Common myeloid progenitor, CD34-positive (primary cell): ENCODE data around the gene ERMAP. TPM values are rescaled to one million over a fixed set of nuclear protein-coding genes. Genes with fewer than 3 reads are reported as not detected.

Source experiments
- CTCF ChIA-PET: fragments of 350-600 bp; sonication (Branson Sonifier 250); formaldehyde crosslinking; loops from one replicate; lab custom pipeline; 2021; ENCODE audit warnings: antibody characterized with exemption; lab: Charles Lee
- POLR2A ChIA-PET: fragments of 350-600 bp; sonication (Branson Sonifier 250); formaldehyde crosslinking; loops from one replicate; lab custom pipeline; 2021; ENCODE audit warnings: antibody characterized with exemption; lab: Charles Lee
- DNase-seq, 3 donors: peaks; one replicate each; pipeline versions ENCODE4 v3.0.0 to v3.0.0-alpha.2; 2013
- H3K27ac ChIP-seq, 2 experiments: 1 replicate in 1 of 2; 2 replicates in 1 of 2; pipeline ENCODE4 v1.7.0; 2013; ENCODE audit warnings: inconsistent platforms in 2 of 2, low read length in 2 of 2, mild to moderate bottlenecking in 2 of 2, low read depth in 1 of 2, moderate library complexity in 1 of 2; ENCODE audit not compliant: severe bottlenecking in 2 of 2, insufficient read depth in 1 of 2, poor library complexity in 1 of 2
- H3K27me3 ChIP-seq, 5 experiments: replicated peaks in 2 of 5; 1 replicate in 3 of 5; 2 replicates in 2 of 5; pipeline versions ENCODE4 v1.6.1 to v1.7.0; 2013; ENCODE audit warnings: low read length in 4 of 5, mild to moderate bottlenecking in 2 of 5, moderate library complexity in 2 of 5, inconsistent platforms in 1 of 5; ENCODE audit not compliant: insufficient read depth in 5 of 5, control insufficient read depth in 4 of 5
- H3K36me3 ChIP-seq, 4 experiments: 1 replicate in 2 of 4; 2 replicates in 2 of 4; pipeline versions ENCODE4 v1.6.1 to v1.7.0; 2013; ENCODE audit warnings: low read length in 3 of 4, control low read depth in 1 of 4, mild to moderate bottlenecking in 1 of 4; ENCODE audit not compliant: control insufficient read depth in 4 of 4, insufficient read depth in 4 of 4
- H3K4me1 ChIP-seq, 4 experiments: 1 replicate in 3 of 4; 2 replicates in 1 of 4; pipeline versions ENCODE4 v1.6.1 to v1.7.1; 2013; ENCODE audit warnings: low read length in 3 of 4, mild to moderate bottlenecking in 3 of 4, control low read depth in 1 of 4, inconsistent platforms in 1 of 4, moderate library complexity in 1 of 4; ENCODE audit not compliant: control insufficient read depth in 4 of 4, insufficient read depth in 4 of 4; ENCODE audit errors: control extremely low read depth in 1 of 4
- H3K4me3 ChIP-seq, 7 experiments: 1 replicate in 4 of 7; 2 replicates in 3 of 7; pipeline versions ENCODE4 v1.5.1 to v1.7.0; 2013; ENCODE audit warnings: mild to moderate bottlenecking in 7 of 7, low read length in 6 of 7, moderate library complexity in 6 of 7, inconsistent platforms in 2 of 7, low read depth in 2 of 7, control low read depth in 1 of 7; ENCODE audit not compliant: insufficient read depth in 4 of 7, control insufficient read depth in 1 of 7; ENCODE audit errors: extremely low read depth in 1 of 7
- H3K9me3 ChIP-seq, 5 experiments: 1 replicate in 4 of 5; 2 replicates in 1 of 5; pipeline versions ENCODE4 v1.6.1 to v1.7.1; 2013; ENCODE audit warnings: low read length in 4 of 5, mild to moderate bottlenecking in 2 of 5, inconsistent platforms in 1 of 5, low read depth in 1 of 5, moderate library complexity in 1 of 5; ENCODE audit not compliant: control insufficient read depth in 4 of 5, insufficient read depth in 2 of 5; ENCODE audit errors: control extremely low read depth in 1 of 5
- WGBS: methylation state at CpG from one replicate; pipeline ENCODE4 v1.1.5; 2013; ENCODE audit not compliant: insufficient coverage; 5-methylcytosine and 5-hydroxymethylcytosine counted together
- polyA plus RNA-seq: library from polyadenylated mRNA; unstranded; fragments of 120-200 nt; gene quantifications from one replicate; pipeline ENCODE4 v1.2.1, GENCODE V29; 2013

Gene ERMAP, protein sequence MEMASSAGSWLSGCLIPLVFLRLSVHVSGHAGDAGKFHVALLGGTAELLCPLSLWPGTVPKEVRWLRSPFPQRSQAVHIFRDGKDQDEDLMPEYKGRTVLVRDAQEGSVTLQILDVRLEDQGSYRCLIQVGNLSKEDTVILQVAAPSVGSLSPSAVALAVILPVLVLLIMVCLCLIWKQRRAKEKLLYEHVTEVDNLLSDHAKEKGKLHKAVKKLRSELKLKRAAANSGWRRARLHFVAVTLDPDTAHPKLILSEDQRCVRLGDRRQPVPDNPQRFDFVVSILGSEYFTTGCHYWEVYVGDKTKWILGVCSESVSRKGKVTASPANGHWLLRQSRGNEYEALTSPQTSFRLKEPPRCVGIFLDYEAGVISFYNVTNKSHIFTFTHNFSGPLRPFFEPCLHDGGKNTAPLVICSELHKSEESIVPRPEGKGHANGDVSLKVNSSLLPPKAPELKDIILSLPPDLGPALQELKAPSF
- polyA plus RNA-seq: 21.0 TPM

DNA sequence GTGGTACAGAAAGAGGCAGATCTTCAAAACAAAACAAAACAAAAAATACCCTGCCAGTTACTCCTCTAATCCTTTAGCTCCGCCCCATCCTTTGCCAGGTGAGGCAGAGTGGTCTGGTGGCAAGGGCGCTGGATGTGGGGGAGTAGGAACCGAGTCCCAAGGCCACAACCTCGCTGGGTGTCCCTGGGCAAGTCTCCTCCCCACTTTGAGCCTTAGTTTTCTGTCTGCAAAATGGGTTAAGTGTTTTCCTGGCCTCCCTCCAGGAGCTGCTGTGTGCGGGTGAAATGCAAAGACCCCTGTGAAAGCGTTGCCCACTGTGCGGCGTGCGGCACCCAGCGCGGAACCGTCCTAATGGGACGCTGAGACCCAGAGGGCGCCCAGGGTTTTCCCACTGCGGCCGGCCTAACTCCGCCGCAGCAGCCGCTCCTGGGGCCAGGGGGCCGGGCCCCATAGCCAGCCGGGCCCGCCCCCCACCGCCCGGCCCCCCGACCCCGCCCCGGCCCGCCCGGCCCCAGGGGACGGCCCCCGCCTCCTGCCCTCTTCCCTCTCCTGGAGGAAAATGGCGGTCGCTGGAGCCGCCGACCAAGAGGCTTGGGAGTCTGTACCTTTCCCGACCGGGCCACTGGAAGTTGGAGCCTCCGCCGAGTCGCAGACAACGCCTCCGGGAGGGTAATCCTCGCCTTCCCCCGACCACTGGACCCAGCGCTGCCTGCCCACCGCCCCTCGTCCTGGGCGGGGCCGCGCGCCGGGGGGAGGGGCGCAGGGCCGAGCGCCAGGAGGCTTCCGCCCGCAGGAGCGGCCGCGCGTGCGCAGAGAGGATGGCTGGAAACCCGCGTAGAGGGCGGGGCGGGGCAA is at the start of gene ERMAP, which contains the start of gene SVBP:
TSS of gene ERMAP (plus strand) at position 538 of the 855 bp plus-strand sequence. CDS start 13,327 bp downstream, outside the sequence.
TSS of gene SVBP (minus strand) at position 813 of the 855 bp plus-strand sequence. CDS start 853 bp downstream, outside the sequence.
- peak; percentile 82 to 91 (median 89) for DNase-seq
- H3K4me1 ChIP-seq: peaks cover 10 to 21% (median 16%) of the 10 kb centered on the region in 4 experiments
- no peaks in the 10 kb centered on the region for H3K27me3 ChIP-seq
- H3K4me3 ChIP-seq: peak within 1 kb of the TSS; percentile 79 to 91 (median 82)
- H3K27ac ChIP-seq: peak within 1 kb of the TSS; percentile 83 to 87
- no peaks in the 10 kb centered on the region for H3K9me3 ChIP-seq
- H3K36me3 ChIP-seq: peaks cover 0 to 6% (median 0%) of the 10 kb centered on the region in 4 experiments
- ChIA-PET POLR2A (interaction anchor here (0.6 to 1.5 kb wide), 4 partner anchors 30 to 602 kb away, joined by 3 read pairs; partner anchors contain the start of gene ZNF691), CTCF (interaction anchor here (0.6 to 2.7 kb wide), 4 partner anchors 9 to 259 kb away, joined by 3 to 10 read pairs (median 3); partner anchors contain the start of genes C1orf50 and P3H1)
- 0% methylated on average over 30 of the region's 66 CpGs for WGBS

DNA sequence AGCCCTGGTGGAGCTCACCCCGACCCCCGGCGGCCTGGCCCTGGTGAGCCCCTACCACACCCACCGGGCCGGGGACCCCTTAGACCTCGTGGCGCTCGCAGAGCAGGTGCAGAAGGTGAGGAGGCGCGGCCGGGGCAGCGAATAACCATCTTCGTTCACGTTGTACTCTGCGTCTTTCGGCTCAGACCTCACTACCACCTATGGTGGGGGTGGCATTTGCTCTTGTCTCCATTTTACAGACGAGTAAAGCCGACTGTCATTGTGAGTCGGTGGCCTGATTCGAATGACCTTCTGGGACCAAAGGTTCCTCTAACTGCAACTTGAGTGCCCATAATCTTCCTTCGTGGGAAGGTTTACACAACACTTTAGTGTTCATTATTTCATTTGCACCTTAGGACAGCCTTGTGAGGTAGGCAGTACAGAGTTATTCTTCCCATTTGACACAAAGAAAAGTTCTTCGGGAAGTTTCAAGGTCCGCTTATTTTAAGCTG is 49.4 kb upstream of the ERMAP start:
- no peaks in the 10 kb centered on the region for H3K9me3 ChIP-seq
- 7% methylated on average over 21 of the region's 23 CpGs for WGBS
- ChIA-PET POLR2A (interaction anchor here (0.6 to 1.2 kb wide), 3 partner anchors 80 to 190 kb away, joined by 3 to 8 read pairs (median 4); partner anchors contain the start of gene YBX1), CTCF (interaction anchor here (0.6 to 4.2 kb wide), 6 partner anchors 10 to 431 kb away, joined by 3 to 28 read pairs (median 4); partner anchors contain the start of genes ERMAP and SVBP)
- H3K36me3 ChIP-seq: peaks cover 0 to 2% (median under 1%) of the 10 kb centered on the region in 4 experiments
- peak overlapping the region; percentile 81 to 98 (median 96) for H3K4me3 ChIP-seq
- peaks cover 26 to 34% (median 30%) of the 10 kb centered on the region in 4 experiments for H3K4me1 ChIP-seq
- peak overlapping the region; percentile 64 to 90 for H3K27ac ChIP-seq
- no peak for DNase-seq
- H3K27me3 ChIP-seq: no peaks in the 10 kb centered on the region

DNA sequence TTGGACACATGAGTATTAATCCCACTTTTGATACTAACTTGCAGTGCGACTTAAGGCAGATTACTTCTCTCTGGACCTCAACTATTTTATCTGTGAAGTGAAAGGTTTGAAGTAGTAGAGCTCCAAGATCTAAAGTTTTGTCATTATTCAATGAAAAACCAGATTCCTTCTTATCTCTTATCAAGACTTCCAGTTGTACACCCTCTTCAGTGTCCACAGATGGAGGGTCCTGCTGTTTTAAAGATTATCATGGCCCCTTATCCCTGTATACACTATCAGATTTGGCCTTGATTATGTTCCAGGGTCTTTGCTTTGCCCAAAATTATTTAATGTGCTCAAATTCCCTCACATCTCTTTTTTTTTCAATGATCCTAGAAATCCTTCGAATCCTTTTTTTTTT is 48.8 kb upstream of the ERMAP start:
- H3K36me3 ChIP-seq: peaks cover under 1 to 6% (median 1%) of the 10 kb centered on the region in 4 experiments
- no peak for DNase-seq
- no peaks in the 10 kb centered on the region for H3K27me3 ChIP-seq
- WGBS: no CpG with 5 or more reads among the region's 2 CpGs
- peaks cover 26 to 31% (median 28%) of the 10 kb centered on the region in 4 experiments for H3K4me1 ChIP-seq
- H3K9me3 ChIP-seq: no peaks in the 10 kb centered on the region
- H3K27ac ChIP-seq: peak overlapping the region in 1 of 2 experiments; percentile 90
- POLR2A ChIA-PET: interaction anchor here (0.6 kb wide), 1 partner anchor 189 kb away, joined by 4 read pairs; no protein-coding TSS in a partner anchor
- CTCF ChIA-PET: interaction anchor here (1.6 to 4.2 kb wide), 2 partner anchors 9 to 19 kb away, joined by 4 to 28 read pairs; no protein-coding TSS in a partner anchor
- H3K4me3 ChIP-seq: peak overlapping the region in 6 of 7 experiments; percentile 81 to 98 (median 94)

DNA sequence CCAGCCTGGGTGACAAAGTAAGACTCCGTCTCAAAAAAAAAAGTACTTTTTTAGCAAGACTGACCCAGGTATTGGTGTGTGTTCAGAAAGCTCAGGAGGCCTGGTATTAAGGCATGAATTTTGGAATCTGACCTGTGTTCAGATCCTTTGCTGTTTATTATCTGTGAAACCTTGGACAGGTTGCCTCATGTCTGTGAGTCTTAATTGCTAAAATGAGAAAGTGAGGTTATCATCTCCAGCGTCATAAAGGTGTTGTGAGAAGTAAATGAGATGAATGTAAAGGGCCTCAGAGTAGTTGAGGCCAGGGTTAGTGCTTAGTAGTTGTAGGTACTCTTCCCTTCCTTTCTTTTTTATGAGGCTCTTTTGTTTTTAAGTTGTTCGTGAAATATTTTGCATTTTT is 47.1 kb upstream of the ERMAP start:
- H3K27me3 ChIP-seq: no peaks in the 10 kb centered on the region
- CTCF ChIA-PET: interaction anchor here (4.2 kb wide), 1 partner anchor 8 kb away, joined by 28 read pairs; no protein-coding TSS in a partner anchor
- no peak overlapping the region for H3K4me3 ChIP-seq
- 100% methylated on average over 2 of the region's 3 CpGs for WGBS
- H3K9me3 ChIP-seq: no peaks in the 10 kb centered on the region
- POLR2A ChIA-PET: no interaction called here
- no peak for DNase-seq
- H3K36me3 ChIP-seq: peaks cover 2 to 18% (median 8%) of the 10 kb centered on the region in 4 experiments
- peaks cover 22 to 26% (median 24%) of the 10 kb centered on the region in 4 experiments for H3K4me1 ChIP-seq
- no peak overlapping the region for H3K27ac ChIP-seq

DNA sequence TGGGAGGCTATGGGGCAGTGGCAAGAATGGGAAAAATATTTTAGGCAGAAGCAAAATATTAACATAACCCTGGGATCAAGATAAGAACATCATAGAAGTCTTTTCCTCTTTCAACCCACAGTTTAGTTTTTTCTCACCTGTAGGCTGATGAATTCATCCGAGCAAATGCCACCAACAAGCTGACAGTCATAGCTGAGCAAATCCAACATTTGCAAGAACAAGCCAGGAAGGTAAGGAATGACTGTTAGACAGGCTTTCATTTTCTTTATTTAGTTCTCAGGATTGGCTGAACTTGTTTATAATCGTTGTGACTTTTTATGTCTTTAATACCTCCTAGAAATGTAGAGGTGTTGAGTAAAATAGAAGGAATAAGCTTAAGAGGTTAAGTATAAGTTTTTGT is 43.5 kb upstream of the ERMAP start:
- Histone ChIP-seq H3K4me1 (peaks cover 0 to 4% (median 1%) of the 10 kb centered on the region in 4 experiments), H3K36me3 (peaks cover 22 to 53% (median 33%) of the 10 kb centered on the region in 4 experiments), H3K27me3 (no peaks in the 10 kb centered on the region), H3K4me3 (no peak overlapping the region), H3K27ac (no peak overlapping the region), H3K9me3 (peaks cover 0 to 1% (median 0%) of the 10 kb centered on the region in 5 experiments)
- 83% methylated on average over 2 of the region's 2 CpGs for WGBS
- no peak for DNase-seq
- ChIA-PET CTCF (interaction anchor here (0.5 to 1.6 kb wide), 3 partner anchors 73 to 300 kb away, joined by 3 to 5 read pairs (median 3); partner anchors contain the start of gene ZNF691), POLR2A (no interaction called here)

DNA sequence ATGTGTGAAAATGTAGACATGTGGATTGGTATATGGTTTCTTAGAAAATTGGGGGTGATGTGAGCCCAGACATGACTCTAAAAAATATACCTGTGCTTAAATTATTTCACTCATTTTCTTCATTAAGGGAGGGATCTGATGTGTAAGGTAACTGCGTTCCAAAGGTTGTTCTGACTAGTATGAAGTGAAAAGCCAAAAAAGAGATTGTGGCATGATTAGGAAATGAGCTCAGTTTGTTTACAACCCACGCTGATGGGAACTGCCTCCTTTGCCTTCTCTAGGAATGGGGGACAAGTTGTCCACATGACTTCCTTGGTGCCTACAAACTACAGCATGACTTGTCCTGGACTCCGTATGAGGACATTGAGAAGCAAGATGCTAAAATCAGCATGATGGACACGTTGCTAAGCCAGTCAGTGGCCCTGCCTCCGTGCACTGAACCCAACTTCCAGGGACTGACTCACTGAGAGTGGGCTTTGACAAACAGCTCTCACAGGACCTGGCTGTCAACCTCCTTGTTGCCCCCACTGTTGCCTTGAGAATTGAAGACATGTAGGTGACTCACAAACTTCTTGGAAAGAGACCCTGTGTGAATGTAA is 41.9 kb upstream of the ERMAP start:
- no peaks in the 10 kb centered on the region for H3K4me1 ChIP-seq
- H3K27ac ChIP-seq: no peak overlapping the region
- no peak for DNase-seq
- H3K4me3 ChIP-seq: no peak overlapping the region
- H3K36me3 ChIP-seq: peaks cover 20 to 59% (median 36%) of the 10 kb centered on the region in 4 experiments
- ChIA-PET CTCF (interaction anchor here (1.4 to 8.8 kb wide), 3 partner anchors 9 to 299 kb away, joined by 4 to 106 read pairs (median 5); no protein-coding TSS in a partner anchor), POLR2A (no interaction called here)
- WGBS: 96% methylated on average over 5 of the region's 5 CpGs
- H3K27me3 ChIP-seq: no peaks in the 10 kb centered on the region
- H3K9me3 ChIP-seq: peaks cover 0 to 1% (median 0%) of the 10 kb centered on the region in 5 experiments
